Brain microvascular endothelial cell (primary cell): ENCODE measurements around the gene EPN3.

Experiments used
- DNase-seq: peaks from one replicate; pipeline ENCODE4 v3.0.0-alpha.2; 2020
- H3K27ac ChIP-seq: fragments of 250-450 bp; sonication (Bioruptor Pico); 2 replicates; pipeline ENCODE4 v1.5.1; 2020; ENCODE audit warnings: mild to moderate bottlenecking, moderate library complexity
- H3K27me3 ChIP-seq: fragments of 250-450 bp; sonication (Bioruptor Pico); replicated peaks from 2 replicates; pipeline ENCODE4 v1.5.1; 2020; ENCODE audit warnings: mild to moderate bottlenecking
- H3K36me3 ChIP-seq: fragments of 250-450 bp; sonication (Bioruptor Pico); replicated peaks from 2 replicates; pipeline ENCODE4 v1.5.1; 2020; ENCODE audit warnings: mild to moderate bottlenecking
- H3K4me3 ChIP-seq: 2 replicates; pipeline ENCODE4 v1.5.1; 2011; ENCODE audit warnings: low read depth, mild to moderate bottlenecking, control low read depth, low read length, moderate library complexity
- in situ Hi-C: cut with HindIII; loops from 2 replicates; pipeline ENCODE4 v1.10.0; 2017; ENCODE audit warnings: low sequenced_read_pairs, low pct_ligation_motif_present
- TF ChIP-seq, protein P1 (sequence below): IDR thresholded peaks from 2 replicates; pipeline ENCODE4 v1.5.1; 2011; ENCODE audit warnings: low read depth, mild to moderate bottlenecking, moderate library complexity, low read length, control low read depth, inconsistent platforms; ENCODE audit errors: missing control alignments

Gene EPN3

GRCh38 chr17:50513495-50513894 lies 19.0 kb upstream of the EPN3 start:
- in situ Hi-C loops: no loop called here
- Histone ChIP-seq H3K36me3 (no peaks in the 10 kb centered on the region), H3K4me3 (no peak overlapping the region), H3K27ac (no peak overlapping the region), H3K27me3 (no peaks in the 10 kb centered on the region)
- TF ChIP-seq, protein P1, sequence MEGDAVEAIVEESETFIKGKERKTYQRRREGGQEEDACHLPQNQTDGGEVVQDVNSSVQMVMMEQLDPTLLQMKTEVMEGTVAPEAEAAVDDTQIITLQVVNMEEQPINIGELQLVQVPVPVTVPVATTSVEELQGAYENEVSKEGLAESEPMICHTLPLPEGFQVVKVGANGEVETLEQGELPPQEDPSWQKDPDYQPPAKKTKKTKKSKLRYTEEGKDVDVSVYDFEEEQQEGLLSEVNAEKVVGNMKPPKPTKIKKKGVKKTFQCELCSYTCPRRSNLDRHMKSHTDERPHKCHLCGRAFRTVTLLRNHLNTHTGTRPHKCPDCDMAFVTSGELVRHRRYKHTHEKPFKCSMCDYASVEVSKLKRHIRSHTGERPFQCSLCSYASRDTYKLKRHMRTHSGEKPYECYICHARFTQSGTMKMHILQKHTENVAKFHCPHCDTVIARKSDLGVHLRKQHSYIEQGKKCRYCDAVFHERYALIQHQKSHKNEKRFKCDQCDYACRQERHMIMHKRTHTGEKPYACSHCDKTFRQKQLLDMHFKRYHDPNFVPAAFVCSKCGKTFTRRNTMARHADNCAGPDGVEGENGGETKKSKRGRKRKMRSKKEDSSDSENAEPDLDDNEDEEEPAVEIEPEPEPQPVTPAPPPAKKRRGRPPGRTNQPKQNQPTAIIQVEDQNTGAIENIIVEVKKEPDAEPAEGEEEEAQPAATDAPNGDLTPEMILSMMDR: no peak
- DNase-seq: no peak

- no peak overlapping the region for H3K27ac ChIP-seq
- H3K4me3 ChIP-seq: no peak overlapping the region
- no peaks in the 10 kb centered on the region for H3K27me3 ChIP-seq
- DNase-seq: no peak
- no peaks in the 10 kb centered on the region for H3K36me3 ChIP-seq
- in situ Hi-C loops: no loop called here
- TF ChIP-seq, protein P1: no peak
Measured at GRCh38 chr17:50514388-50514787, 18.1 kb upstream of the EPN3 start.

DNA sequence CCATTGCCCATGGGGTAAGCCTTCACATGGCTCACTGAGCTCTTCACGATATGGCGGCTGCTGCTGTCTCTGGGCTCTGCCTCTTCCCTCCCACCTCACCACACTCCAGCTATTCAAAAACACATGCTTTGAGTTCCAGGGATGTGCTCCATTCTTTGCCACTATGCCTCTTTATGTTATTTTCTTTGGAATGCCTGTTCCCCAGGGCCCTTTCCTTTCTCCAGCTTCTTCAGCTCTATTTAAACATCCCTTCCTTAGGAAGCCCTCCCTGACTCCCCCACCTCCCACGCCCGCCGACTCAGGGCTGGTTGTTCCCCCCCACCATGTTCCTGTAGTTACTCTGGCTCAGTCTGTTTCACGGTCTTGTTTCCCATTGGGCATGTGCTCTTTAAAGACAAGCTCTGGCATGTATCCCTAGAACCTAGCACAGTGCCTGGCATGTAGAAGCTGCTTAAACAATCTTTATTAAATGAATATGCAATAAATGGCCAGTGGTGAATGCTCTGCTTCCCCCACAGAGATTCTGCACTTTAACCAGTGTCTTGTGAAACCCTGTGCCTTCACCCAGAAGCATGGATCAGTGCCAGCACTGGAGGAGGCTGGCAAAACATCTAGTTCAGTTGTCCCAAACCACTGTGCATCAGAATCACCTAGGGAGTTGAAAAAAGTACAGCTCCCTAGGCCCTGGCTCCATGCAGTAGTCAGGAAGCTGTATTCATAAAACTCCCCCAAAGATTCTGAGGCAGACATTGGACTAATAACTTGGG lies 17.4 kb upstream of the EPN3 start:
- H3K36me3 ChIP-seq: no peaks in the 10 kb centered on the region
- no peak overlapping the region for H3K4me3 ChIP-seq
- no peak overlapping the region for H3K27ac ChIP-seq
- no peak for DNase-seq
- no peaks in the 10 kb centered on the region for H3K27me3 ChIP-seq
- TF ChIP-seq, protein P1: no peak
- in situ Hi-C loops: no loop called here

DNA sequence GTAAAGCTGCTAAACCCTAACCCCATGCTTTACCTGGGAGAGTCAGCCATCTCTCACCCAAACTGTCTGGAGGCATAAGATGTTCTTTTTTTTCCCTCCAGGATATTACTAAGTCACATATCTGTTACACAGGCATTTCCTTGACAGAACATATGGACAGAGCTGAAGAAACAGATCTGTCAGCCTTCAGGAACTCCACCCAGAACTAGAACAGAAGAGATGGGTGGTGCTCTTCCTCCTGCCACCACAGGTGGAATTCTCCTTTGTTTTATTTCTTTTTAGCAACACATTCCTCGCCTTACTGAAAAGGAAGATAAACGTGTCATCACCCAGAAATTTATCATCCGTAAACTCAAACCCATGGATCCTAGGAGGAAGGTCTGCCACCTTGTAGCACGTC lies 15.5 kb upstream of the EPN3 start:
- H3K27ac ChIP-seq: no peak overlapping the region
- H3K4me3 ChIP-seq: no peak overlapping the region
- TF ChIP-seq, protein P1: no peak
- no peaks in the 10 kb centered on the region for H3K27me3 ChIP-seq
- in situ Hi-C loops: no loop called here
- DNase-seq: no peak
- H3K36me3 ChIP-seq: no peaks in the 10 kb centered on the region

DNA sequence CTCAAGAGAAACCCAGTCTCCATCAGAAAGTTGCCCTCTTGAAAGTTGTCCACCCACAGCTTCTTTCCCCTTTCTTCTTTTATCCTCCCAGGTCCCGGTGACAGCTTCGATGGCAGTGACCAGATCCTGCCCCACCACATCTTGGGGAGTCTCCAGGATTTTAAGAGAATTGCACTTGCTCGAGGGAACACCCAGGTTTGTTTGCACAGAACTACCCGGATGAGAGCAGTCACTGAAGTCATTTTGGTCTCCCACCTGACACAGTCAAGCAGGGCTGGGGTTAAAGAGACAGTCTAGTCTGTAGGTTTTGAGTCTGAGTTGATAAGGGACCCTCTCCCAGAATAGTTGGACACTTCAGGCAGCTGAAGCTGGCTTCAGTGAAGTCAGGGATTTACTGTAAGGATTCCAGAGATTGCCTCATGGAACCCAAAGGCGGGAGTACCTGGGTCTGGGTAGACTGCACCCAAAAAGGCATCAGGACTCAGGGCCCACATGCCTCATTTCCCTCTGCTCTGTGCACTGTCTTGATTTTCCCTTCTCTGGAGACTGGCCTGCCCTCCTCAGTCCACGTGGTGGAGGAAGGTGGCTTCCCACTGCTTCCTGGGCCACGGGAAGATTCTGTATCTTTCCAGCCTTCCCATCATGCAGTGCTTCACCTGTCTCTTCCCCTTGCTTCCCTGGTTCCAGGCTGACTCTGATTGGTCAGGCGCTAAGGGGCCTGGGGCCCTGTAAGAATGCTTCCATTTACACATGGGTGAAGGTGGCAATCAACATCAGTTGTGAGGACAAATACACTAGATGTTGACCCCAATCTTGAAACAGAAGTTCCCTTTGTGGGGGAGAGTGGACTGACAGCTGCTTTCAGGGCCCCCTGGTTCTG lies 14.8 kb upstream of the EPN3 start:
- DNase-seq: no peak
- in situ Hi-C loops: no loop called here
- no peaks in the 10 kb centered on the region for H3K27me3 ChIP-seq
- no peak overlapping the region for H3K27ac ChIP-seq
- no peak overlapping the region for H3K4me3 ChIP-seq
- no peaks in the 10 kb centered on the region for H3K36me3 ChIP-seq
- TF ChIP-seq, protein P1: no peak
